OCI-LY7 (cell line): ENCODE results near the gene GNB1L.

ENCODE experiments used
- CTCF ChIP-seq: fragments of 200-600 bp; sonication (generic); conservative IDR thresholded peaks from 2 replicates; pipeline ENCODE4 v1.5.1; 2014; ENCODE audit warnings: mild to moderate bottlenecking, antibody characterized with exemption, low read length, moderate library complexity, mixed read lengths
- EZH2phosphoT487 ChIP-seq: fragments of 200-600 bp; sonication (generic); IDR thresholded peaks from 2 replicates; pipeline ENCODE4 v1.6.1; 2018; ENCODE audit warnings: low read depth, borderline replicate concordance, mild to moderate bottlenecking, mixed run types, antibody characterized with exemption, low read length, moderate library complexity, mixed read lengths

- TF ChIP-seq CTCF = no peak
- TF ChIP-seq EZH2phosphoT487 = no peak
Measured at GRCh38 chr22:19787849-19788141, 66.9 kb downstream of the GNB1L start.
